Nucleus accumbens (tissue), 56 donors: ENCODE results near the gene TSPEAR.
A peak's percentile ranks its signal among the peaks of the same experiment; 100 is the strongest.

Experiments
- DNase-seq, 56 donors: peaks; one replicate each; lab custom pipeline; 2025; lab: John Stamatoyannopoulos, UW

TSPEAR gene

DNA sequence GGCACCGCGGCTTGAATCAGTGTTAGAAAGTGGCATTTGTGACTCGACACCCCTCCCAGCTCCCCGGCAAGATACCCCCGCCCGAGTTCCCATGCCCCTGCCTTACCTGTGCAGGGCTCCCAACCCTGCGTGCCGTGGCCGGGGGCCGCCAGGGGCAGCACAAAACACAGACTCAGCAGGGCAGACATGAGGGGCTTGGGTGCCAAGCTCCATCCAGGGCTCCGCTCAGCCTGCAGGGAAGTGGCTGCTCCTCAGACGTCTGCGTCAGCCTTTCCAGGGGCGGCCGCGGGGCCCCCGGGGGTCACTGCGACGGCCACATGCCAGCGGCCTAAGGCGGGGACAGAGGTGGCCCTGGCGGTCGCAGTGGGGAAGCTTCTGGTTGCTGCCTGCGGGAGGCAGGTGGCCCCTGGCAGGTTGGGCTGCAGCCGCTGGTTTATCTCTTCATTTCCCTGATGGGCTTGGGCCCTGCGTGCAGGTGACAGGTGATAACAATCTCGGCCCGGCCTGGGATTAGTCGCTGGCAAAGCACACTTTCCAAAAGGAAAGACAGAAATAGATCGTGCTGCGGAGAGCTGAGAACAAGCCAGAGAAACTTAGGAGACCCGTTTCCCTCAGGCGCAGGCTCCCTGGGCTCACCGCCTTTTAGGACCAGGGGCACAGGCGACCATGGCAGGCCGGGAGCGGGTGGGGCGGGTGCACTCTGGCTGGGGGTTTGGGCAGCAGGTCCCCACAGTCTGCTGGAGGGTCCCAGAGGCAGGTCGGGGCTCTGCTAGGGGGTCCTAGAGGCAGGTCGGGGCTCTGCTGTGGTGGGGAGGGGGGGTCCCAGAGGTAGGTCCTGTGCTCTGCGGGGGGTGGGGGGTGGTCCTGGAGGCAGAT is at the start of gene TSPEAR:
Gene TSPEAR (minus strand): TSS at position 246 of the 876 bp plus-strand sequence. CDS start 58 bp downstream, at position 188.
- DNase-seq: no peak

DNA sequence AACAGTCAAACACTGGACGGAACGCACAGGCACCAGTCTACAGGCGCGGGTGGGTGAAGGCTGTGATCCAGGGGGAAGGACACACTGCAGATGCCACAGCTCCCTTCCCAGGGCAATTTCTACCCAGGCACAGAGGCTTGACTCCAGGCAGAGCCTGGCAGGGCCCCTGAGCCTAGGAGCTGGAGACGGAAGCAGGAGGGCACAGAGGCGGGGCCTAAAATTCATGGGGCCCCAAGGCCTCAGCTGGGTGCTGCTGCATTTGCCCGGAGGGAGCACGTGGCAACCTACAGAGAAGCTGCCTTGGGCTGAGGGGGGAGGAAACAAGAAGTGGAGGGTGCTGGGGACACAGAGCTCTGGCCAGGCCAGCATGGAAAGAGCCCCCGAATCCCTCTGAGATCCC is 49.0 kb upstream of the TSPEAR start:
- no peak for DNase-seq

DNA sequence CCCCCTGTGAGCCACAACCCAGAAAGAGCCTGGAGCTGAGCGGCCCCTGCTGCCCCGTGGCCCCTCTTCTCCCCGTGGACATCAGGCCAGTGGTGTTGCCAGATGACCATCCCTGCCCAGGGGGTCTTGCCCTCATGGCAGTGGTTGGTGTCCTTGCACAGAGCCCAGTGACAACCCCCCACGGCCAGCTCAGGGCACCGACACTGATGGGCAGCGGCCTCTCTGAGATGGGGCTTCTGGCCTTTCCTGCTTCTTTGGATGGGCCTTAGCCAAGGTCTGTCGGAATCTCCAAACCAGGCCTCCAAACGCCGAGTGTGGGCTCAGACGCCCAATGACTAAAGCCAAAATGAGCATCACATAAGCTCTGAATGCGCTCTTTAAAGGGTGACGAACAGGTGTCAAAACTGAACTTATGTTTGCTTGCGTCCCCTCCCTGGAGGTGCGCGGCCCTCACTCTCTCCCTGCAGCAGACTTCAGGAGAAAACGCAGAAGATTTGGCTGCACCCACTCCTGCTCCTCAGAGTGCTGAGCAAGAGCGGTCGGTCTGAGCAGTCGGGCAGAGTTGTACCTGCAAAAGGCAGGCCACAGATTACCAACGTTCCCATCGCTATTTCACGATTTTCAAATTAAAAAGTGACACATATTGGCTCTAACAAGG is 48.4 kb upstream of the TSPEAR start:
- DNase-seq: no peak

DNA sequence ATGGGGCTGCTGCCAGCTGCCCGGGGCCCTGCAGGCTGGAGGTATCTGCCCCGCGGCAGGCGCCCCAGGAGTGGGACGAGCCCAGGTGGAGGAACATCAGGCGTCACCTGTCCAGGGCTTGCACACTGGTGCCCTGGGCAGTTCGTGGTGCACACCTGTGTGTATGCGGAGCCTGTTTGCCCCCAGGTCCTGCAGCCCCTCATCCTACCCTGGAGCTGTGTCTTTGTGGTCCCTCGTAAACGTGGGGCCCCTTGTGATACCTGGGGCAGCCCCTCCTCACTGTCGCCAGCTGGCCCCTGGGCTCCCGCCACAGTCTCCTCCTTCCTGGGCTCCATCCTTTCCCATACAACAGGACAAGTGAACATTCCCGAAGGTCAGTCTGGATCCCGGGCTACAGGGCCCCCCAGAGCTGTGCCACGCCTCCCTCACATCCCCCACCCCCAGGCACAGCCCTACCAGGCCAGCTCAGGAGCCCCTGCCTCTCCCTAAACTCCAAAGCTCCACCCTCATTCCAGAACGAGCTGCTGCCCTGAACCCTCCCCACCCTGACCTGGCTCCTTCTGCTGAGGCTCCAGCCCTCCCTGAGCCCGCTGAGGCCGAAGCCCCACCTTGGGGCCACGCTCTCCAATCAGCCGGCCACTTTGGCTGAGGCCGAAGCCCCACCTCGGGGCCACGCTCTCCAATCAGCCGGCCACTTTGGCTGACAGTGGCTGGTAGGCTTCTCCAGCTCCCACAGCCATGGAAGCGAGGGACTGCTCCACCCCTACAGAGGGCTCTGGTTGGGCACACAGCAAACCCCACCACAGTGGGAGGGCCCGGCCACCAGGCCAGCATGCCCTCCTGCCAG is 47.6 kb upstream of the TSPEAR start:
- no peak for DNase-seq

DNA sequence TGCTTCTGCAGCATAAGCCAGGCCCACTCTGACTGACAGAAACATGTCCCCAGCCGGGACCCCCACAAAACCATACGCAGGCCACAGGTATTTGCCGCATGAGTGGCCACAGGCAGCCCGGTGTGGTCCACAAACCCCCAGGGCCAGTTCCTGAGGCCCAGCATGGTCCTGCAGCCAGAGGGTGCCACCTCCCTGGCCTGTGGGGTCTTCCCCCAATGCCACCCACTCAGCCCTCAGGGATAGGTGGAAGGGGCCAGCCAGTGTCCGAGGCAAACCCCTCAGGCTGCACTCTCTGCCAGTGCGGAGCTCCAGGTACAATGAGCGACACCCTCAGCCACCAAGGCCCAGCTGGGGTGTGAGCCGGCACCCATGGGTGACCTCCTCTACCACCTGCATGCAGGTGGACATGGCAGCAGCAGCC is 46.8 kb upstream of the TSPEAR start:
- DNase-seq: no peak

DNA sequence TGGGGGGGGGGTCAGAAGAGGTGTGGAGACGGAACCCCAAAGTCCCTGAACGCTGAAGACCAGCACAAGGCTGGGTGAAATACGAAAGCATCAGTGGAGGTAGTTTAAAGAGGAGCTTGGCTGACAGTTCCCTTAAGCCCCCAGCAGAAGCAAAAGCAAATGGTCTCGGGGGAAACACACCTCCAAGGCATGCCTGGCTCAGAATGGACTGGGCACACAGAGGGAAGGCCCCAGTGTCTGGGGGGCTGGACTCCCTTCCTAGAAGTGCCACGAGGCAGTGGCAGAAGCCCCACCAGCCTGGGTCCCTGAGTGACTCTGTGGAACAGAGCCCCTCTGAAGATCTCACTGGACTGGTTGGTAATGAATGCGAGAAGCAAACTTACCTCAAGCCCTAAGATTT is 46.4 kb upstream of the TSPEAR start:
- DNase-seq: no peak

DNA sequence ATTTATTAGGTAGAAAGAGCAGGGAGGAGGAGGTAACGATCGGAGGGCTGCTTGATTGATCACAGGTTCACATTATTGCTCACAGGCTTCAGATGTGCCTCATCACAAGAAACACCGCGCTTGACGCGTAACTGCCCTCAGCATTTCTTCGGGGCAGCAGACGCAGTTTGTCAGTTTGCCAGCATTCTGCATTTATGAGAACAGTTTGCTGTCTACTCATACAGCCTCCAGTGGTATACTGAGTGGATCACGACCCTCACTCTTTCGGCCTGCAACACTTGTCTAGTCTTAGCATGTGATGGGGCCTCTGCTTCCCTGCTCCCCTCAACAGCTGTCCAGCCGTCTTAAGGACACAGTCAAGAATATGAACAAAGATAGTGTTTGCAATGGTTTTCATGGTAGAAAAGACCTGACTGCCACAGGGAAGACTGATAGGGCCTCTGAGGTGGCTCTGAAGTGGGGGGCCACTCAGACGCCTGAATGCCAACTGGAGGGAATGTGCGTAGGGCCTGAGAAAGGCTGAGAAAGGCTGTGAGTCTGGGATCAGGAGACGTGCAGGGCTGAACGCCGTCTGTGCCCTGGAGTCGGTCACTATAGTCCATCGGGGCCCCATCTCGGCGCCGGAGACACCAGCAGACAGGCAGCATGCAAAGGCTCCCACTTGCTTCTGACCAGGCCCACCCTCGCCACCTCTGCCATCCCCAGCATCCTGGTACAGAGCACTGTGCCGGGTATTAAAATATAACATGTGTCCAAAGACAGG is 45.2 kb upstream of the TSPEAR start:
- no peak for DNase-seq

DNA sequence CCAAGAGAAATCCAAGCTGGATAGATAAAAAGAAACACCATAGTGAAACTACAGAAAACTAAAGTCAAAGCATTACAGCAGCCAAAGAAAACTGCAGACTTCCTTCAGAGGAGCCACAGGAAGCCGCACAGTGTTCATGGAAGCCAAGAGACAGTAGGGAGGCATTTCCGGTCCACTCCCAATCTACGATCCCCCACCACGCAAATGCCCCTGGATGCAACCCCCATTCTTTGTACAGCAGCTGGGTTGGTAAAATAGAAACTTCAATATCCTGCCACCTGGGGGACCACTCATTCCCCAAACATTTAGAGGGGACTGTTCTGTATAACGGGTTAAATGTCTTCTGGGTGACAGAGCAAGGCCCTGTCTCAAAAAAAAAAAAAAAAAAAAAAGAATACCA is 43.9 kb upstream of the TSPEAR start:
- no peak for DNase-seq

DNA sequence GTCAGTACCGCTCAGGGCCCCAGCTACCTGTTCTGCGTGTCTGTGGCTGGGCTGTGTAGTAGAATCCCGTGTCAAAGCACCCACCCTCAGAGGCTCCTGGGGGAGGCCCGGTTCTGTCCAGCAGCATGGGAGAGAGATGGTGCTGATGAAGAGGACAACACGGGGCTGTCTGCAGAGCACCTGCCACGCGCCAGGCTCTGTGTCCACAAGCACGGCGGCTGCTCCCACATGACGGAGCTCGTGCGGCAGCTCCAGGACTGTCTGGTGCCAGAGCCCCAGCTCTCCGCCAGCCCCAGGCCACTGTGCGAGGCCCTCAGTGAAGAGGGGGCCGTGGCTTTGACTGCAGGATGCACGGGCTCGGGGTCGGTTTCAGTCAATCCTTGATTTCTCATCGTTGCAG is 42.0 kb upstream of the TSPEAR start:
- DNase-seq: no peak

DNA sequence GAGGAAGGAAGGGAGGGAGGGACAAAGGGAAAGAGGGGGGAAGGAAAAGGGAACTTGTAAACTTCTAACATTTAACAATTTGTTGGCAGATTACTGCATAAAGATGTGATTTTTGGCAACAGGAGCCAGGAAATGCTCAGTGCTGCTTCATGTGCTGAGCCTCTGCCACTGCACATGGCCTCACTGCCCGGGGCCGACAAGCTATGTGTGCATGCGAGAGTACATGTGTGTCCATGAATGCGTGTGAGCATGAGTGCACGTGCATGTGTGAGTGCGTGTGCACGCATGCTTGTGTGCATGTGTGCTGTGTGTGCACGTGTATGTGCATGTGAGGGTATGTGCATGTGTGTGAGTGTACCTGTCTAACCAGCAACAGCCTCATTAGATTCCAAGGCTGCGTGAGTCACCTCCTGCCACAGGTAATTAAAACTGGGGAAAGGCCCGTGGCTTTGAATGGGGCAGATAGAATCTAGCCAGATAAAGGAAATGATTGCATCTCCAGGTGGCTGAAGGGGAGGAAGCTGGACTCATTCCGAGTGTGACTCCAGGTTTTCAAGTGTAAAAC is 41.4 kb upstream of the TSPEAR start:
- DNase-seq: peak in 2 of 56 donors; percentile 2 to 41

DNA sequence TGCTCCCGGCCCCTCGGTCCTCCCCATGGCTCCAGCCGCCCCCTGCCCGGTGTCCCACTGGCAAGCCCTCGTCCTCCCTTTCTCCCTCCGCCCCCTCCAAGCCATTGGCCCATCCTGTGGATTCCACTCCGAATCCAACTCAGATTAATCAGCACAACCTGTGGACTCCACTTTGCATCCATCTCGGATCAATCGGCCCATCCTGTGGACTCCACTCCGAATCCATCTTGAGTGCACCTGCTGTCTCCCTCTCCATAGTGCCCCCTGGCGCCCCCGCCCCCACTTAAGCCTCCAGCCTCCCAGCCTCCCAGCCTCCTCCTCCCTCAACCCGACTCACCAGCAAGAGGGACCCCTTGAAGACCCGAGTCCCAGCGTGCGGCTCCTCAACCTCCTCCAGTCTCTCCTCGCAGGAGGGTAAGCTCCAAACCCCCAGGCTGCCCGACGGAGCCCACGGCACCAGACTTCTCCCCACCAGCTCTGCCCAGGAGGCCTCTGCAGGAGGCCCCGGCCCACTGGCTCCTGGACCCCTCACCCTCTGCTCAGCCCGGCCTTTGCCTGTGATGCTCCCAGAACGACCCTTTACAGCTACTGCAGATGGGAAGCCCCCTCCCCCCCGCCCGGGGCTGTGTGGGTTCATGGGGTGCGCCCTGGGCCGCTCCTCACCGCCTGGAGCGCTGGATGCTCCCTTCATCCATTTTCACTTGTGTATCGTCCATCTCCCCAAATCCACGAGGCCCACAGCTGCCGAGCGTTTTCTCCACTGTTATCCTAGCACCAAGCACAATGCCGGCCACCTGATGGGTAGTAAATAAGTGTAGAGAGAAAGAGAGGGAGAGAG is 40.6 kb upstream of the TSPEAR start:
- DNase-seq: no peak

DNA sequence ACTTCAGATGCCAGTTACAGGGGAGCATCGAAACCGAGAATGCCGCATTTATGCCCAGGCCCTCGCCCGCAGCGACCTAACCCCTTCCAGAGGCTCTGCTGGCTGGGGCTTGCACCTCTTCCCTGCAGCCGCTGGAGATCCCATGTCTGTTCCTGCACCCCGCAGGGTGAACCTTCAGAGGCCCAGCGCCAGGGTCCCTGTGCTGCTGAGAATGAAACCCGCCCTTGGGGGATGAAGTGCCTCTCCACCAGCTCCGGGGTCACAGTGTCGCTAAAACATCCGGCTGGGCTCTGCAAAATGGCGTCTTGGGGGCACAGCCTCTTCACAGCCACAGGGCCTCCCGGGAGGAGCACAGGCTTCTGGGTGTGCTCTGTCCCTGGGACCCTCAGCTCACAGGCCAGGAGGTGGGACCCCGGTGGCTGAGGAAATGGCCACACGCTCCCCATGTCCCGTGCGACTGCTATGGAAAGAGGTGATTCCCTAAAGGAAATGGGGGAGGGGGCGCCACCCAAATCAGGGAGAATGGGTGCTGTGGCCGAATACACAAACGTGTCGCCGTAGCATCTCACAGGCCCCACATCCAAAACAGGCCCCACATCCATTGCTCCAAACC is 39.9 kb upstream of the TSPEAR start:
- DNase-seq: no peak

DNA sequence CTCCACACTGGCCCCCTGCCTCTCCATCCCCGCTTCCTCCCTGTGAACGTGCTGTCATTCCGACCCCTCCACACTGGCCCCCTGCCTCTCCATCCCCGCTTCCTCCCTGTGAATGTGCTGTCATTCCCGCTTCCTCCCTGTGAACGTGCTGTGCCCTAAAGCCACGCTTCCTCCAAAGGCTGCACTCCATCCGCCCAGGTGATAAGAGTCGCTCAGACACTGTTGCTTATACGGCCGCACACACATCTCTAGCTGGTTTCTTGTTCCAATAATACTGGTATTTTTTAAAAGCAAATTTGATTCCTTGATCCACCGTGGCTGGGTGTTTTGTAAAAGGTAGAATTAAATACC is 39.3 kb upstream of the TSPEAR start:
- DNase-seq: no peak

DNA sequence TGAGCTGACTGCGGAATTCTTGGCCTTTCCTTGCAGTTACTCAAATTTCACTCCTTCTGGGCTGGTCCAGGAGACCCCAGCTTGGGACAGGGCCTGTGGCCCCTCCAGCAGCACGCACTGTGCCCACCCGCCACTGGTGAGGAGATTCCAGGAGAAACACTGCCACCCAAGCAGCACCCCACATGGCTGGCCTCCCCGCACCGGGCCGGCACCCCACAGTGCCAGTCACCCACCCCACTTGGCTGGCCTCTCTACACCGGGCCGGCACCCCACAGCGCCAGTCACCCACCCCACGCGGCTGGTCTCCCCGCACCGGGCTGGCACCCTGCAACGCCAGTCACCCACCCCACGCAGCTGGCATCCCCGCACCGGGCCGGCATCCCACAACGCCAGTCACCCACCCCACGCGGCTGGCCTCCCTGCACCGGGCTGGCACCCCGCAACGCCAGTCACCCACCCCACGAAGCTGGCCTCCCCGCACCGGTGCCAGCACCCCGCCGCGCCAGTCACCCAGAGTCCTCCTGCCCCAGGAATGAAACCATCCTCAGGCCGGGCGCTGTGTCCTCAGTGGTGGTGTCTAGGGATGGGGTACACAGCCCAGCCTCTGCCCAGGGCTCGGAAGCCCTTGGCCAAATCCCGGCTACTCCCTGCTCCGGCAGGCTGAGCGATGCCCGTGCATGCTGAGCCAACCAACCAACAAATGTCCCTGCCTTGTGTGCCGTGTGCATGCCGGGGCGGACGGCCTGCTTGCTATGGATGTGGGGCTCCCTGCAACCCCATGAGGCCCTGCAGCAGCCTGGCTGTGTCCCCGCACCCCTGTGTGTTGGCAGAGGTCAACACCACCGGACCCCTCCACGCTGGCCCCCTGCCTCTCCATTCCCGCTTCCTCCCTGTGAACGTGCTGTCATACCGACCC is 38.6 kb upstream of the TSPEAR start:
- DNase-seq: no peak

DNA sequence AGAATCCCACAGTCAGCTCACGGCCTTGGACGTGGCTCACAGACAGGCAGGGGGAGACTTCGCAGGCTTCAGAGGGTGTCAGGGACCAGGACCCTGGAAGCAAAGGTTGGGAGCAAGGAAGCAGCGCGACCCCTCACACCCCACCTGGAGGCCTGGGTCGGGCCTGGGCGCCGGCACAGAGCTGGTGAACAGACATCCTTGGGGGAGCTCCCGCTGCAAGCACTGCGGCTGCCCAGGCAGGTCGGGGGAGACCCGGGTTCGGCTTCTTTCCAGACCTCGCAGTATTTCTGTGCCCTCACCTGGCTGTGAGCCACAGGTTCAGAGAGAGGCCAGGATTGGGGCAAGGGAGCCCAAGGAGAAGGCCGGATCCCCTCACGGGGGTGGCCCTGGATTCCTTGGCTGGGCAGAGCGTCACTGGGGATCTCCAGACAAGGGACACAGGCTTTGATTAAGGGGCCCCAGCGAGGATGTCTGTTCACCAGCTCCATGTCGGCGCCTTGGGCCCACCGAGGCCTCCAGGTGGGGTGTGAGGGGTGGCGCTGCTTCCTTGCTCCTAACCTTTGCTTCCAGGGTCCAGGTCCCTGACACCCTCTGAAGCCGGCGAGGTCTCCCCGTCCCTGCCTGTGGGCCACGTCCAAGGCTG is 37.9 kb upstream of the TSPEAR start:
- DNase-seq: no peak

DNA sequence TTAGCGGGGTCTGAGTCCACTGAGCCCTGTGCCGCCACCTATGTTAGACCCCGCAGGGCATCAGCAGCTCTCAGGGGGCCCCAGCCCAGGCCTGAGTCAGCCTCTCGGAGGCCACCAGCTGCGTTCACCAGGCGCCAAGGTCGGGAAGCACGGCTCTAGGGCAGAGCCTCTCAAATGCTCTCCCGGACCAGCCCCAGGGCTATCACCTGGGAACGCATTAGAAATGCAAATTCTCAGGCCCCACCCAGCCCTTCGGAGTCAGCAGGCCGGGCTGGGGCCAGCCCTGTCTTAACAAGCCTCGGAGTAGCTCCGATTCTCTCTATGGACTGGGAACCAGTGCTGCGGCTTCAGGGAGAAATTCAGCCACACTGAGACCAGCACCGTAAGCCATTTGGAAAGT is 37.2 kb upstream of the TSPEAR start:
- DNase-seq: no peak
